ENCODE measurements around the gene NCOA5. TPM values are rescaled to one million over a fixed set of nuclear protein-coding genes. Genes with fewer than 3 reads are reported as not detected.

NCOA5 gene
- total RNA-seq, result 28.3 TPM
- polyA plus RNA-seq (ENCODE audit: insufficient read depth, low read depth, low replicate concordance), result 15.4 TPM
- long read RNA-seq, donor 1, transcript NCOA5-201 (8 exons, 3,220 nt), result major isoform, 6 of 11 reads
- long read RNA-seq, donor 1, partial matches to known transcripts, result 0 of 11 reads
- long read RNA-seq, donor 1, other reads (novel, unspliced or antisense), result 5 of 11 reads
- long read RNA-seq, donor 2, transcript NCOA5-201 (8 exons, 3,220 nt), result major isoform, 5 of 5 reads
- long read RNA-seq, donor 2, partial matches to known transcripts, result 0 of 5 reads
- long read RNA-seq, donor 2, other reads (novel, unspliced or antisense), result 0 of 5 reads
- long read RNA-seq, donor 3, transcript NCOA5-201 (8 exons, 3,220 nt), result major isoform, 6 of 6 reads
- long read RNA-seq, donor 3, partial matches to known transcripts, result 0 of 6 reads
- long read RNA-seq, donor 3, other reads (novel, unspliced or antisense), result 0 of 6 reads
- long read RNA-seq, donor 4, partial matches to known transcripts, result 8 of 9 reads
- long read RNA-seq, donor 4, other reads (novel, unspliced or antisense), result 0 of 9 reads
- long read RNA-seq, donor 5, result 0 reads
- long read RNA-seq, donor 6, partial matches to known transcripts, result 9 of 10 reads
- long read RNA-seq, donor 6, other reads (novel, unspliced or antisense), result 0 of 10 reads
- long read RNA-seq, donor 7, partial matches to known transcripts, result 3 of 24 reads
- long read RNA-seq, donor 7, other reads (novel, unspliced or antisense), result 17 of 24 reads
- long read RNA-seq, donor 8, partial matches to known transcripts, result 5 of 9 reads
- long read RNA-seq, donor 8, other reads (novel, unspliced or antisense), result 0 of 9 reads
- long read RNA-seq, donor 9, result 0 reads
- long read RNA-seq, donor 10, partial matches to known transcripts, result 0 of 2 reads
- long read RNA-seq, donor 10, other reads (novel, unspliced or antisense), result 0 of 2 reads

DNA sequence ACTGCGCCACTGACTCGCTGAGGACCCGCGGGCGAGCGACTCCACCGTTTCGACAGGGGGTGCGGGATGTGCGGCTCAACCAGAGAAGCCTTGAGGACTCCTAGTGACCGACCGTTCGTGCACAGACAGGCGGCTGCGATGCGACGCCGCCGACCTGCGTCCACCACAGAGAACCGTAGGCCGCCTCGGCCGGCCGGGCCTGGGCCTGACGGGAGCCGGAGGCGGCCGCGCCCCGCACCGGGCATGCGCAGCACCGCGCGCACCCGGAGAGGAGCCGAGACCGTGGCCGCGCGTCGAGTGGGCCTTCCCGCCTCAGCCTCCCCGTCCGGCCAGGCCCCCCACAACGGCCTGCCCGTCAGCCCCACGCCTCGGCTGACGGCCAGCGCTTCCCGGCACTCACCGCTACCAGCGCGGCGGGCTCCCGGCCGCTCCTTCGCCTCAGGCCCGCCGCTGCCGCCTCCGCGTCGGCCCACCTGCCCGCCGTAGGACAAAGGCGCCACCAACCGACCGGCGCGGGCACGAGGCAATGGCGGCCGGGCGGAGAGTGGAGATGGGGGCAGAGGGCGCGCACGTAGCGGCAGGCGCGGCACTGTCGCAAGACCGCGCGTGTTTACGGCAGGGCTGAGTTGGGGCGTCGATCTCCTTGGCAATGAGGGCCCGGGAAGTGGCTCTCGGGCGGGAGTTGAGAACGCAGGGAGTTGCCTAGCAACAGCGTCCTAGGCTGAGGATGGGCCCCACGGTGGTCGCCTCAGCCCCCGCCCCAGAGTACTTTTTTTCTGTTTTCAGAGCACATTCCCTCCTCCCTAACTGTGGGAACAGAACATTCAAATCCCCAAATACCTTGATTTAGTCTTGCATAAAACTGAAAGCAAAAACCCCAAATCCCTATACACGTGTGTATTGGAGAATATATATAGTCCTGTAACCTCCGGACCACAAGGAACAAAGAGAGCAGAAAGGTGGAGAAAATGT lies at the start of gene NCOA5:
Gene NCOA5, minus strand, starts transcription at position 546 of the 972 bp plus-strand sequence. CDS start 10,538 bp downstream, outside the sequence.
- TF ChIP-seq, protein P1, sequence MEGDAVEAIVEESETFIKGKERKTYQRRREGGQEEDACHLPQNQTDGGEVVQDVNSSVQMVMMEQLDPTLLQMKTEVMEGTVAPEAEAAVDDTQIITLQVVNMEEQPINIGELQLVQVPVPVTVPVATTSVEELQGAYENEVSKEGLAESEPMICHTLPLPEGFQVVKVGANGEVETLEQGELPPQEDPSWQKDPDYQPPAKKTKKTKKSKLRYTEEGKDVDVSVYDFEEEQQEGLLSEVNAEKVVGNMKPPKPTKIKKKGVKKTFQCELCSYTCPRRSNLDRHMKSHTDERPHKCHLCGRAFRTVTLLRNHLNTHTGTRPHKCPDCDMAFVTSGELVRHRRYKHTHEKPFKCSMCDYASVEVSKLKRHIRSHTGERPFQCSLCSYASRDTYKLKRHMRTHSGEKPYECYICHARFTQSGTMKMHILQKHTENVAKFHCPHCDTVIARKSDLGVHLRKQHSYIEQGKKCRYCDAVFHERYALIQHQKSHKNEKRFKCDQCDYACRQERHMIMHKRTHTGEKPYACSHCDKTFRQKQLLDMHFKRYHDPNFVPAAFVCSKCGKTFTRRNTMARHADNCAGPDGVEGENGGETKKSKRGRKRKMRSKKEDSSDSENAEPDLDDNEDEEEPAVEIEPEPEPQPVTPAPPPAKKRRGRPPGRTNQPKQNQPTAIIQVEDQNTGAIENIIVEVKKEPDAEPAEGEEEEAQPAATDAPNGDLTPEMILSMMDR (IDR thresholded peaks at IDR 0.05; ENCODE audit: borderline replicate concordance, extremely low read depth, insufficient read depth), result no peak
- Histone ChIP-seq H3K4me1 (ENCODE audit: control insufficient read depth in 2 of 3, insufficient read depth in 2 of 3, low read depth in 1 of 3, low read length in 3 of 3) (peaks cover 0 to 22% (median 15%) of the 10 kb centered on the region in 3 donors), H3K9ac (ENCODE audit: low read length in 3 of 3) (peak within 1 kb of the TSS; percentile 77 to 89 (median 87)), H3K9me3 (ENCODE audit: control insufficient read depth in 2 of 3, insufficient read depth in 1 of 3, low read length in 3 of 3) (no peaks in the 10 kb centered on the region), H3K27me3 (ENCODE audit: control insufficient read depth, insufficient read depth, low read length) (no peaks in the 10 kb centered on the region), H3K36me3 (ENCODE audit: control insufficient read depth in 2 of 3, insufficient read depth in 3 of 3, low read length in 3 of 3) (no peaks in the 10 kb centered on the region), H3K4me3 (ENCODE audit: low read length in 3 of 3) (peak within 1 kb of the TSS; percentile 82 to 92 (median 85)), H3K27ac (ENCODE audit: low read depth in 2 of 2, low read length in 2 of 2) (peak within 1 kb of the TSS; percentile 98 to 99)
- intact Hi-C loops (cut with DNase I), result no loop called here
- peak; percentile 97 to 98 (median 98) for DNase-seq
- FAIRE-seq, result no peak

DNA sequence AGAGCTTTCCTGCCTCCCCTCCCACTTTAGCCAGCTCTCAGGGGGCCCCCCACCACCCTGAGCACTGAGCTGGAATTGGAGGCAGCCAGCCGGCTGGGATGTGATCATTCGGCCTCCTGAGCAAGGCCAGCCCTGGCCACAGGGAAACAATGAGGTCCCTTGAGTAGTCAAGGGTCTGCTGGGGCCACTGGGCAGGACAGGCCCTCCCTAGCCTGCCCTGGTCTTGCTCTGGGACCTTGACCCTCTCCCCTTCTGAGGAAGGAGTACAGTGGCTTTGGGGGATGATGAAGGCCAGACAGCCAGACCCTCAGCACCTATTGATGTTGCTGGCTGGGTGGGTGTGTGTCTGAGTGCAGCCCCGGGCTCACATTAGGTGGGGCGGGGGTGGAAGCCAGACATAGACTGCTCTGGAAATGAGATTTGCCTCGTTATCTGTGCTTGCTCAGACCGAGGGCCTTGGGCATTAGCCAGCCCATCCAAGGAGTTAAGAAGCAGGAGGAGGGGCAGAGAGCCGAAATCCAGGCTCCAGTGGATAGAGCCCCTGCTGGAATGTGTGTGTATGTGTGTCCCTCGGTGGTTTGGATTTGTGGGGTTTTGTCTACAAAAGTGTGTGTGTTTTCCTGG lies 49.6 kb upstream of the NCOA5 start:
- no peak overlapping the region for H3K27ac ChIP-seq (ENCODE audit: low read depth in 2 of 2, low read length in 2 of 2)
- intact Hi-C loops (cut with DNase I), result no loop called here

More for the DNA sequence above, 49.6 kb upstream of the NCOA5 start:
- no peaks in the 10 kb centered on the region for H3K4me1 ChIP-seq (ENCODE audit: control insufficient read depth in 2 of 3, insufficient read depth in 2 of 3, low read depth in 1 of 3, low read length in 3 of 3)
- peak in 1 of 5 donors; percentile 46 for DNase-seq
- TF ChIP-seq, protein P1 (IDR thresholded peaks at IDR 0.05; ENCODE audit: borderline replicate concordance, extremely low read depth, insufficient read depth), result no peak
- no peak overlapping the region for H3K4me3 ChIP-seq (ENCODE audit: low read length in 3 of 3)
- no peak overlapping the region for H3K9ac ChIP-seq (ENCODE audit: low read length in 3 of 3)
- H3K27me3 ChIP-seq (ENCODE audit: control insufficient read depth, insufficient read depth, low read length), result peaks cover 7% of the 10 kb centered on the region
- no peaks in the 10 kb centered on the region for H3K9me3 ChIP-seq (ENCODE audit: control insufficient read depth in 2 of 3, insufficient read depth in 1 of 3, low read length in 3 of 3)
- FAIRE-seq, result no peak
- no peaks in the 10 kb centered on the region for H3K36me3 ChIP-seq (ENCODE audit: control insufficient read depth in 2 of 3, insufficient read depth in 3 of 3, low read length in 3 of 3)

Data from kidney (tissue), 22 donors.